K562 (cell line): ENCODE measurements around the gene GINS2. TPM values are rescaled to one million over a fixed set of nuclear protein-coding genes. Genes with fewer than 3 reads are reported as not detected.
A peak's percentile ranks its signal among the peaks of the same experiment; 100 is the strongest.

Experiments used
- BRF1 ChIP-seq: IDR thresholded peaks from 3 replicates; pipeline ENCODE4 v1.6.1; 2011; ENCODE audit warnings: borderline replicate concordance, mild to moderate bottlenecking; ENCODE audit not compliant: insufficient read length; ENCODE audit errors: extremely low read depth
- CHD2 ChIP-seq: IDR thresholded peaks from 2 replicates; pipeline ENCODE4 v1.6.1; 2011; ENCODE audit warnings: low read depth, low read length
- DPF2 ChIP-seq: fragments of 450-650 bp; IDR thresholded peaks from 2 replicates; pipeline ENCODE4 v1.6.1; 2016
- FOXP4 ChIP-seq: sonication (generic); formaldehyde crosslinking; IDR thresholded peaks from 2 replicates; pipeline ENCODE4 v1.8.0; 2022; ENCODE audit warnings: mild to moderate bottlenecking, missing genetic modification reagents, borderline replicate concordance
- HNRNPUL1 ChIP-seq: fragments of 200-400 bp; formaldehyde crosslinking; IDR thresholded peaks from 2 replicates; pipeline ENCODE4 v1.6.1; 2017; ENCODE audit warnings: low read length
- MEIS2 ChIP-seq: fragments of 450-650 bp; IDR thresholded peaks from 2 replicates; pipeline ENCODE4 v1.6.1; 2014; ENCODE audit warnings: mild to moderate bottlenecking; ENCODE audit not compliant: partially characterized antibody
- MNT ChIP-seq, 2 experiments: fragments of 450-650 bp; conservative IDR thresholded peaks; 2 replicates each; pipeline ENCODE4 v1.6.1; 2017; ENCODE audit warnings: mild to moderate bottlenecking in 2 of 2, moderate library complexity in 2 of 2
- NBN ChIP-seq: fragments of 450-650 bp; IDR thresholded peaks from 2 replicates; pipeline ENCODE4 v1.6.1; 2016; ENCODE audit warnings: low read depth, mild to moderate bottlenecking
- NELFE ChIP-seq: IDR thresholded peaks from 2 replicates; pipeline ENCODE4 v1.6.1; 2011; ENCODE audit warnings: mild to moderate bottlenecking; ENCODE audit not compliant: insufficient read depth, insufficient read length
- NFE2L1 ChIP-seq: fragments of 450-650 bp; IDR thresholded peaks from 2 replicates; pipeline ENCODE4 v1.6.1; 2016; ENCODE audit warnings: missing genetic modification characterization, low read depth, mild to moderate bottlenecking, missing compliant biosample characterization, moderate library complexity, borderline replicate concordance
- NR2C1 ChIP-seq, 2 experiments: fragments of 450-650 bp; IDR thresholded peaks; 2 replicates each; pipeline ENCODE4 v1.6.1; 2017; ENCODE audit warnings: mild to moderate bottlenecking in 2 of 2, antibody characterized with exemption in 1 of 2, inconsistent platforms in 1 of 2, missing compliant biosample characterization in 1 of 2, missing genetic modification characterization in 1 of 2
- PKNOX1 ChIP-seq: fragments of 450-650 bp; IDR thresholded peaks from 2 replicates; pipeline ENCODE4 v1.6.1; 2016
- POLR3G ChIP-seq: IDR thresholded peaks from 2 replicates; pipeline ENCODE4 v1.6.1; 2011; ENCODE audit not compliant: insufficient read length, insufficient replicate concordance; ENCODE audit errors: extremely low read depth
- PYGO2 ChIP-seq: fragments of 450-650 bp; IDR thresholded peaks from 2 replicates; pipeline ENCODE4 v1.6.1; 2016; ENCODE audit warnings: mild to moderate bottlenecking, missing genetic modification characterization, moderate library complexity, missing compliant biosample characterization
- RBFOX2 ChIP-seq: fragments of 200-400 bp; formaldehyde crosslinking; IDR thresholded peaks from 2 replicates; pipeline ENCODE4 v1.6.1; 2017; ENCODE audit warnings: low read depth, mild to moderate bottlenecking, low read length, moderate library complexity
- TSC22D4 ChIP-seq: fragments of 450-650 bp; IDR thresholded peaks from 2 replicates; pipeline ENCODE4 v1.6.1; 2016; ENCODE audit warnings: missing genetic modification characterization, missing biosample characterization, control low read depth
- ZBTB26 ChIP-seq: fragments of 450-650 bp; formaldehyde crosslinking; IDR thresholded peaks from 2 replicates; pipeline ENCODE4 v1.4.0; 2022; ENCODE audit warnings: missing genetic modification characterization
- ZNF23 ChIP-seq: fragments of 250-450 bp; sonication (Bioruptor Pico); IDR thresholded peaks from 2 replicates; pipeline ENCODE4 v1.4.0; 2020; ENCODE audit warnings: mild to moderate bottlenecking
- polyA plus RNA-seq, 8 experiments: library from polyadenylated mRNA; depleted of rRNA in 4 of 8; stranded (reverse) in 5 of 8; unstranded in 3 of 8; fragments of >200 nt; fragmentation: Nextera tagmentation in 2 of 8; fragmentation: Illumina TruSeq in 1 of 8; extraction: Ambion mirVana in 2 of 8; extraction: Trizol in 1 of 8; gene quantifications; 2 replicates each; pipeline versions ENCODE4 v1.2.1 to v1.2.3, GENCODE V29; 2011 to 2014; ENCODE audit warnings: inconsistent platforms in 1 of 8, missing spikeins in 1 of 8
- total RNA-seq, 7 experiments: library from RNA; depleted of rRNA in 6 of 7; stranded (reverse); fragments of >200 nt in 6 of 7; fragmentation: Illumina TruSeq in 2 of 7; extraction: Trizol in 2 of 7; gene quantifications; 2 replicates each; pipeline versions ENCODE4 v1.2.1 to v1.2.3, GENCODE V29; 2011 to 2021; ENCODE audit warnings: low replicate concordance in 1 of 7
- TF ChIP-seq, protein P1 (sequence below): fragments of 250-450 bp; sonication (Bioruptor Pico); IDR thresholded peaks from 2 replicates; pipeline ENCODE4 v1.8.0; 2021; ENCODE audit warnings: borderline replicate concordance, mild to moderate bottlenecking, moderate library complexity; ENCODE audit not compliant: poor library complexity, severe bottlenecking
- TF ChIP-seq, protein P2 (sequence below): fragments of 450-650 bp; formaldehyde crosslinking; IDR thresholded peaks from 2 replicates; pipeline ENCODE4 v1.4.0; 2020; ENCODE audit warnings: mild to moderate bottlenecking, moderate library complexity

The GINS2 gene
- total and polyA plus RNA-seq, 9 of the 15 experiments (the other 6 are each of a cell fraction or from before 2014, with no cell fraction given), result 40.4 to 76.2 (median 44.6) TPM

DNA sequence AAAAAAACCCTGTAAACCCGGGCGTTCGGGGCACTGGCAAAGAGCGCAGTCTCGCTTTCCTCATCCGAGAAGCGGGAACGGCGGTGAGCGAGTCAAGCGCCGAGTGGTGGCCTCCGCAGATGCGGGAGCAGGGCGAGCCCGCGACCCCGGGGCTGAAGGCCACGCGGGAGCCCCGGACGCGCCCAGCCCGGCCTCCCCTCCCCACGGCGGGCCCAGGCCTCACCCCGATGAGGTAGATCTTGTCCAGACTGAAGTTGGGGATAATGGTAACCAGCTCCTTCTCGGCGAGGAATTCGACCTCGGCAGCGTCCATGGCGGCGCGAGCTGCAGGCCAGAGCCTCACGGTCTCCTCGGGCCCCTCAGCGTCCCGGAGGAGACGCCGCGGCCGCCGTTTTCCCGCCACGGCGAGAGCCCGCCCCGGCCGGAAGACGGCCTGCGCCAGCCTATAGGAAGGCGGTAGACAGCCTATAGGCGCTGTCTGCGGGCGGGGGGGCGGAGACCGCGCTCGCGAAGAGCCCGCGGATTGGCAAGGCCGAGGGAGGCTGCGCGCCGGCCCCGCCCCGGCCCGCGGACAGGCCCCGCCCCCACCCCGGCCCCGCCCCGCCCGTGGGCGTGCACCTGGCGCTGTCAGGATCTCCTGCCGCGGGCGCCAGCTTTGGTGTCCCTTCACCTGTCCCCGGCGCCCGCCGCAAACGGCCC lies at the start of gene GINS2 (continued):
- TF ChIP-seq, protein P1, sequence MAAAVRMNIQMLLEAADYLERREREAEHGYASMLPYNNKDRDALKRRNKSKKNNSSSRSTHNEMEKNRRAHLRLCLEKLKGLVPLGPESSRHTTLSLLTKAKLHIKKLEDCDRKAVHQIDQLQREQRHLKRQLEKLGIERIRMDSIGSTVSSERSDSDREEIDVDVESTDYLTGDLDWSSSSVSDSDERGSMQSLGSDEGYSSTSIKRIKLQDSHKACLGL (CRISPR knock-in tag), result no peak
- TF ChIP-seq PKNOX1 (no peak), CHD2 (peak; percentile 56), NFE2L1 (tag) (no peak), DPF2 (no peak), MEIS2 (no peak), ZBTB26 (CRISPR knock-in tag) (no peak), POLR3G (no peak), FOXP4 (CRISPR knock-in tag) (no peak), RBFOX2 (peak; percentile 90), MNT (conservative IDR thresholded peaks at IDR 0.05) (peak; percentile 61 to 83; a peak in 3 of 4 replicates), HNRNPUL1 (no peak), NR2C1 (IDR thresholded peaks at IDR 0.05) (no peak), NR2C1 (tag; IDR thresholded peaks at IDR 0.05) (no peak), TSC22D4 (tag) (no peak), PYGO2 (tag) (no peak), BRF1 (no peak), ZNF23 (CRISPR knock-in tag) (no peak), NBN (no peak), NELFE (no peak)
- TF ChIP-seq, protein P2, sequence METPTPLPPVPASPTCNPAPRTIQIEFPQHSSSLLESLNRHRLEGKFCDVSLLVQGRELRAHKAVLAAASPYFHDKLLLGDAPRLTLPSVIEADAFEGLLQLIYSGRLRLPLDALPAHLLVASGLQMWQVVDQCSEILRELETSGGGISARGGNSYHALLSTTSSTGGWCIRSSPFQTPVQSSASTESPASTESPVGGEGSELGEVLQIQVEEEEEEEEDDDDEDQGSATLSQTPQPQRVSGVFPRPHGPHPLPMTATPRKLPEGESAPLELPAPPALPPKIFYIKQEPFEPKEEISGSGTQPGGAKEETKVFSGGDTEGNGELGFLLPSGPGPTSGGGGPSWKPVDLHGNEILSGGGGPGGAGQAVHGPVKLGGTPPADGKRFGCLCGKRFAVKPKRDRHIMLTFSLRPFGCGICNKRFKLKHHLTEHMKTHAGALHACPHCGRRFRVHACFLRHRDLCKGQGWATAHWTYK, result no peak
